B cell (primary cell): ENCODE measurements around the gene GTF3C2. TPM values are rescaled to one million over a fixed set of nuclear protein-coding genes. Genes with fewer than 3 reads are reported as not detected.

Experiments
- ATAC-seq: fragments of 200-7000 bp; cut with Tn5 transposase; one replicate; pipeline ENCODE4 v1.10.0; 2021; ENCODE audit warnings: low read depth, mild to moderate bottlenecking, moderate number of reproducible peaks, moderate library complexity
- CTCF ChIA-PET: fragments of 350-600 bp; sonication (Branson Sonifier 250); formaldehyde crosslinking; loops from one replicate; lab custom pipeline; 2021; ENCODE audit warnings: antibody characterized with exemption, inconsistent platforms; lab: Charles Lee
- POLR2A ChIA-PET: fragments of 350-600 bp; sonication (Branson Sonifier 250); formaldehyde crosslinking; loops from one replicate; lab custom pipeline; 2021; ENCODE audit warnings: antibody characterized with exemption; lab: Charles Lee
- DNase-seq: peaks from one replicate; pipeline ENCODE4 v3.0.0; 2013
- H2AFZ ChIP-seq: 2 replicates; pipeline ENCODE4 v1.6.1; 2012; ENCODE audit warnings: mild to moderate bottlenecking, low read depth, low read length; ENCODE audit not compliant: insufficient read depth, poor library complexity, severe bottlenecking
- H3K27ac ChIP-seq, 2 donors: 1 replicate in 1 of 2; 2 replicates in 1 of 2; pipeline ENCODE4 v1.5.1; 2012 to 2013; ENCODE audit warnings: low read length in 2 of 2, mild to moderate bottlenecking in 2 of 2, moderate library complexity in 1 of 2
- H3K27me3 ChIP-seq, 4 experiments: fragments of 200-600 bp in 1 of 4; sonication (generic) in 1 of 4; replicated peaks in 1 of 4; 1 replicate in 2 of 4; 2 replicates in 2 of 4; pipeline versions ENCODE4 v1.6.1 to v1.7.0; 2013 to 2016; ENCODE audit warnings: low read length in 3 of 4, mild to moderate bottlenecking in 2 of 4, mixed read lengths in 1 of 4, moderate library complexity in 1 of 4; ENCODE audit not compliant: insufficient read depth in 4 of 4, control insufficient read depth in 3 of 4; ENCODE audit errors: control extremely low read depth in 1 of 4
- H3K36me3 ChIP-seq, 2 experiments: replicated peaks in 1 of 2; 1 replicate in 1 of 2; 2 replicates in 1 of 2; pipeline versions ENCODE4 v1.6.1 to v1.7.1; 2013; ENCODE audit warnings: low read length in 1 of 2; ENCODE audit not compliant: insufficient read depth in 2 of 2, control insufficient read depth in 1 of 2; ENCODE audit errors: control extremely low read depth in 1 of 2, extremely low read depth in 1 of 2
- H3K4me1 ChIP-seq, 2 donors: fragments of 200-600 bp in 1 of 2; sonication (generic) in 1 of 2; 1 replicate in 1 of 2; 2 replicates in 1 of 2; pipeline versions ENCODE4 v1.5.1 to v1.6.1; 2013 to 2017; ENCODE audit warnings: low read length in 2 of 2; ENCODE audit not compliant: control insufficient read depth in 2 of 2, insufficient read depth in 2 of 2
- H3K4me2 ChIP-seq: replicated peaks from 2 replicates; pipeline ENCODE3; 2012; ENCODE audit warnings: mild to moderate bottlenecking, low read depth, low read length; ENCODE audit not compliant: poor library complexity, severe bottlenecking
- H3K4me3 ChIP-seq, 5 experiments: fragments of 200-600 bp in 1 of 5; sonication (generic) in 1 of 5; 1 replicate in 3 of 5; 2 replicates in 2 of 5; pipeline versions ENCODE4 v1.5.1 to v1.7.0; 2011 to 2016; ENCODE audit warnings: low read length in 4 of 5, mild to moderate bottlenecking in 4 of 5, low read depth in 2 of 5, control low read depth in 1 of 5, moderate library complexity in 1 of 5; ENCODE audit not compliant: insufficient read depth in 1 of 5; ENCODE audit errors: control extremely low read depth in 1 of 5, extremely low read depth in 1 of 5
- H3K79me2 ChIP-seq: fragments of 200-600 bp; sonication (generic); one replicate; pipeline ENCODE4 v1.6.0; 2016; ENCODE audit warnings: low read length; ENCODE audit not compliant: control insufficient read depth, insufficient read depth
- H3K9ac ChIP-seq: fragments of 200-600 bp; sonication (generic); 2 replicates; pipeline ENCODE4 v1.6.1; 2017; ENCODE audit warnings: mild to moderate bottlenecking, low read length, moderate library complexity
- H3K9me3 ChIP-seq, 3 donors: one replicate each; pipeline versions ENCODE4 v1.6.1 to v1.7.1; 2013; ENCODE audit warnings: low read length in 2 of 3; ENCODE audit not compliant: control insufficient read depth in 2 of 3, insufficient read depth in 1 of 3; ENCODE audit errors: control extremely low read depth in 1 of 3
- H4K20me1 ChIP-seq: 2 replicates; pipeline ENCODE4 v1.6.0; 2012; ENCODE audit warnings: mild to moderate bottlenecking, low read length; ENCODE audit not compliant: insufficient read depth, control insufficient read depth, poor library complexity, severe bottlenecking
- H3K27ac Mint-ChIP-seq: one replicate; pipeline ENCODE4 v1.8.0; 2021; ENCODE audit warnings: mixed read lengths
- H3K27me3 Mint-ChIP-seq: one replicate; pipeline ENCODE4 v1.8.0; 2021; ENCODE audit warnings: mixed read lengths
- H3K4me1 Mint-ChIP-seq: one replicate; pipeline ENCODE4 v1.8.0; 2021; ENCODE audit warnings: mixed read lengths
- H3K4me3 Mint-ChIP-seq: one replicate; pipeline ENCODE4 v1.8.0; 2021; ENCODE audit warnings: mixed read lengths
- H3K9me3 Mint-ChIP-seq: one replicate; pipeline ENCODE4 v1.8.0; 2022; ENCODE audit warnings: mixed read lengths; ENCODE audit not compliant: insufficient read depth
- EZH2 ChIP-seq: IDR thresholded peaks from 2 replicates; pipeline ENCODE4 v1.6.1; 2012; ENCODE audit warnings: borderline replicate concordance, low read depth, mild to moderate bottlenecking, moderate library complexity, low read length; ENCODE audit not compliant: insufficient read depth, poor library complexity, severe bottlenecking
- WGBS: methylation state at CpG from one replicate; pipeline ENCODE4 v1.1.5; 2013; ENCODE audit warnings: missing lambda C conversion rate; ENCODE audit not compliant: insufficient coverage; 5-methylcytosine and 5-hydroxymethylcytosine counted together
- intact Hi-C: fragments of 100-400 bp; cut with micrococcal nuclease; formaldehyde crosslinking; loops from one replicate; pipeline ENCODE4 v1.10.0; 2022
- polyA plus RNA-seq: library from polyadenylated mRNA; depleted of rRNA; stranded (reverse); fragments of >200 nt; gene quantifications from 2 replicates; pipeline ENCODE4 v1.2.3, GENCODE V29; 2012
- total RNA-seq, 2 donors: library from RNA; stranded (reverse); fragments of 120-200 nt in 1 of 2; gene quantifications; 1 replicate in 1 of 2; 2 replicates in 1 of 2; pipeline versions ENCODE4 v1.2.3 to v1.2.4, GENCODE V29; 2013 to 2022
- TF ChIP-seq, protein P1 (sequence below): fragments of 200-600 bp; IDR thresholded peaks from one replicate; pipeline ENCODE4 v1.8.0; 2022; ENCODE audit warnings: antibody characterized with exemption, mild to moderate bottlenecking

GTF3C2 gene
- total and polyA plus RNA-seq, 2 donors (not counting 1 experiment from before 2014, with no cell fraction given) = 84.8 to 121 TPM

DNA sequence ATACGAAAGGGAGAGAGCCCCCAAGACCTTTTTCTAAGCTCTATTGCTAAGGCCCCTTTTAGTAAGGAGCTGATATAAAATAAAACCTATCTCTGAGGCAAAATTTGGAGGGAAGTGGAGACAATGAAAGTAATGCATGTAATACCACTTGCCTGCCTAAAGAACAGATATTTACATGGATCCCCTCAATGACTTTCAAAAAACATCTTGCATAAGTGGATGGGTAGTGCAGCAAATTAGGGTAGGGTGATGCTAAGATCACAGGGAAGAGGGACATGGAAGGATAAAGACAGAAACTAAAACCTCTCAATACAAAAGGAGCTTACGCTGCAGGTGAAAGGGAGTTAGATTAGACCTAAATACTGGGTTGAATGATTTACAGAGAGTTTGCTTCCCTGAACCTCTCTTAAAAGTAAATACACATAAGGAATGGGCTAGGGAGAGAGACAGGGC lies 22.8 kb upstream of the GTF3C2 start:
- H3K4me3 Mint-ChIP-seq = peak overlapping the region; percentile 94
- no peaks in the 10 kb centered on the region for H3K27me3 Mint-ChIP-seq
- no peaks in the 10 kb centered on the region for H3K9me3 Mint-ChIP-seq
- Histone ChIP-seq H3K4me2 (peak overlapping the region; percentile 88), H3K9ac (peak overlapping the region; percentile 78), H3K9me3 (no peaks in the 10 kb centered on the region), H3K79me2 (peaks cover 59% of the 10 kb centered on the region), H3K4me3 (no peak overlapping the region), H3K27me3 (no peaks in the 10 kb centered on the region), H3K36me3 (peaks cover 6 to 61% of the 10 kb centered on the region in 2 experiments), H4K20me1 (peaks cover 42% of the 10 kb centered on the region), H3K27ac (peak overlapping the region in 1 of 2 donors; percentile 94), H3K4me1 (peaks cover 16 to 20% of the 10 kb centered on the region in 2 donors), H2AFZ (peak overlapping the region; percentile 92)
- DNase-seq (no peak), ATAC-seq (no peak)
- intact Hi-C loops = no loop called here
- no CpG with 5 or more reads among the region's 2 CpGs for WGBS
- peaks cover 30% of the 10 kb centered on the region for H3K4me1 Mint-ChIP-seq
- TF ChIP-seq, protein P1, sequence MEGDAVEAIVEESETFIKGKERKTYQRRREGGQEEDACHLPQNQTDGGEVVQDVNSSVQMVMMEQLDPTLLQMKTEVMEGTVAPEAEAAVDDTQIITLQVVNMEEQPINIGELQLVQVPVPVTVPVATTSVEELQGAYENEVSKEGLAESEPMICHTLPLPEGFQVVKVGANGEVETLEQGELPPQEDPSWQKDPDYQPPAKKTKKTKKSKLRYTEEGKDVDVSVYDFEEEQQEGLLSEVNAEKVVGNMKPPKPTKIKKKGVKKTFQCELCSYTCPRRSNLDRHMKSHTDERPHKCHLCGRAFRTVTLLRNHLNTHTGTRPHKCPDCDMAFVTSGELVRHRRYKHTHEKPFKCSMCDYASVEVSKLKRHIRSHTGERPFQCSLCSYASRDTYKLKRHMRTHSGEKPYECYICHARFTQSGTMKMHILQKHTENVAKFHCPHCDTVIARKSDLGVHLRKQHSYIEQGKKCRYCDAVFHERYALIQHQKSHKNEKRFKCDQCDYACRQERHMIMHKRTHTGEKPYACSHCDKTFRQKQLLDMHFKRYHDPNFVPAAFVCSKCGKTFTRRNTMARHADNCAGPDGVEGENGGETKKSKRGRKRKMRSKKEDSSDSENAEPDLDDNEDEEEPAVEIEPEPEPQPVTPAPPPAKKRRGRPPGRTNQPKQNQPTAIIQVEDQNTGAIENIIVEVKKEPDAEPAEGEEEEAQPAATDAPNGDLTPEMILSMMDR = no peak
- peak overlapping the region; percentile 66 for H3K27ac Mint-ChIP-seq
- POLR2A ChIA-PET = interaction anchor here (1.1 to 2.6 kb wide), 3 partner anchors 8 to 57 kb away, joined by 4 to 36 read pairs (median 5); partner anchors contain the start of genes EIF2B4, MPV17 and SNX17
- CTCF ChIA-PET = interaction anchor here (0.9 to 2.4 kb wide), 4 partner anchors 8 to 100 kb away, joined by 3 to 12 read pairs (median 8); partner anchors contain the start of genes NRBP1, PPM1G and SNX17

DNA sequence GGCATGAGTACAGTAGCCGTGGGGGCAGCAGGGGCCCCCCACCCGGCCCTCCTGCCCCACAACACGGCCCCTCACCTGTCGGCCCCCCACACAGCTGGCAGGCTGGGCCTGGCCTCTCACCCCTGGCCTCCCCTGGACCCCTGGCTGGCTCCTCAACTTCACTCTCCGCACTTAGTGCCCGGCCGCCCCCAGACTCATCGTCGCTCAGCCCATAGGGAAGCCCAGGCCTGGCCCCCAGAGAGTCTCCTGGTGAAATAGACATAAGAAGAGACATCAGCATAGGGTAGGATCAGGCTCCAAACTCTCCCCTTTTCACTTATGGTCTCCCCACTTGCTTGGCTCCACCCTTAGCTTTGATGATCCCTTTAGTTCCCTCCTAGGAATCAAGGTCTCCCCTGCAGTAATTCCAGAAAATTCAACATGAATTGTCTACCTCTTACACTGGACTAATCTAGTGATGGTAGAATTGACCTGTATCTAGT lies 22.3 kb upstream of the GTF3C2 start:
- no peaks in the 10 kb centered on the region for H3K9me3 Mint-ChIP-seq
- 96% methylated on average over 9 of the region's 9 CpGs for WGBS
- no peak overlapping the region for H2AFZ ChIP-seq
- CTCF ChIA-PET = interaction anchor here (0.9 to 2.4 kb wide), 2 partner anchors 8 to 99 kb away, joined by 3 to 12 read pairs; partner anchors contain the start of gene SNX17
- no peaks in the 10 kb centered on the region for H3K27me3 Mint-ChIP-seq
- peaks cover 45% of the 10 kb centered on the region for H4K20me1 ChIP-seq
- no peak overlapping the region for H3K4me3 ChIP-seq
- H3K4me1 ChIP-seq = peaks cover 16 to 20% of the 10 kb centered on the region in 2 donors
- DNase-seq = no peak
- intact Hi-C loops = no loop called here
- peak overlapping the region; percentile 66 for H3K27ac Mint-ChIP-seq
- H3K4me3 Mint-ChIP-seq = peak overlapping the region; percentile 94
- H3K9ac ChIP-seq = no peak overlapping the region
- H3K27ac ChIP-seq = peak overlapping the region in 1 of 2 donors; percentile 94
- H3K4me2 ChIP-seq = no peak overlapping the region
- H3K9me3 ChIP-seq = no peaks in the 10 kb centered on the region
- no peaks in the 10 kb centered on the region for H3K27me3 ChIP-seq
- peaks cover 32% of the 10 kb centered on the region for H3K4me1 Mint-ChIP-seq
- TF ChIP-seq, protein P1 = no peak
- TF ChIP-seq EZH2 = no peak
- no peak for ATAC-seq
- POLR2A ChIA-PET = interaction anchor here (0.5 to 2.6 kb wide), 2 partner anchors 8 to 11 kb away, joined by 3 to 36 read pairs; partner anchors contain the start of genes EIF2B4 and SNX17
- H3K36me3 ChIP-seq = peaks cover 5 to 60% of the 10 kb centered on the region in 2 experiments
- peaks cover 65% of the 10 kb centered on the region for H3K79me2 ChIP-seq
